Esophagus muscularis mucosa (tissue), 3 donors: ENCODE results near the gene IRAG1.

ENCODE experiments used
- POLR2A ChIP-seq: fragments of 450-650 bp; IDR thresholded peaks from one replicate; pipeline ENCODE4 v1.6.1; 2017; ENCODE audit warnings: antibody characterized with exemption, moderate library complexity, mild to moderate bottlenecking, low read depth
- POLR2AphosphoS5 ChIP-seq, 2 donors: sonication (generic); formaldehyde crosslinking; IDR thresholded peaks; one replicate each; pipeline ENCODE4 v1.6.1; 2017; ENCODE audit warnings: antibody characterized with exemption in 2 of 2
- TF ChIP-seq, protein P1 (sequence below), 3 experiments: fragments of 200-600 bp in 2 of 3; fragments of 450-650 bp in 1 of 3; sonication (generic) in 2 of 3; IDR thresholded peaks; one replicate each; pipeline ENCODE4 v1.5.1; 2017 to 2019; ENCODE audit warnings: antibody characterized with exemption in 3 of 3, mild to moderate bottlenecking in 2 of 3, moderate library complexity in 1 of 3

- TF ChIP-seq POLR2AphosphoS5 (IDR thresholded peaks at IDR 0.05) (peak in 1 of 2 donors; percentile 5), POLR2A (no peak)
- TF ChIP-seq, protein P1, sequence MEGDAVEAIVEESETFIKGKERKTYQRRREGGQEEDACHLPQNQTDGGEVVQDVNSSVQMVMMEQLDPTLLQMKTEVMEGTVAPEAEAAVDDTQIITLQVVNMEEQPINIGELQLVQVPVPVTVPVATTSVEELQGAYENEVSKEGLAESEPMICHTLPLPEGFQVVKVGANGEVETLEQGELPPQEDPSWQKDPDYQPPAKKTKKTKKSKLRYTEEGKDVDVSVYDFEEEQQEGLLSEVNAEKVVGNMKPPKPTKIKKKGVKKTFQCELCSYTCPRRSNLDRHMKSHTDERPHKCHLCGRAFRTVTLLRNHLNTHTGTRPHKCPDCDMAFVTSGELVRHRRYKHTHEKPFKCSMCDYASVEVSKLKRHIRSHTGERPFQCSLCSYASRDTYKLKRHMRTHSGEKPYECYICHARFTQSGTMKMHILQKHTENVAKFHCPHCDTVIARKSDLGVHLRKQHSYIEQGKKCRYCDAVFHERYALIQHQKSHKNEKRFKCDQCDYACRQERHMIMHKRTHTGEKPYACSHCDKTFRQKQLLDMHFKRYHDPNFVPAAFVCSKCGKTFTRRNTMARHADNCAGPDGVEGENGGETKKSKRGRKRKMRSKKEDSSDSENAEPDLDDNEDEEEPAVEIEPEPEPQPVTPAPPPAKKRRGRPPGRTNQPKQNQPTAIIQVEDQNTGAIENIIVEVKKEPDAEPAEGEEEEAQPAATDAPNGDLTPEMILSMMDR (IDR thresholded peaks at IDR 0.05): no peak
Measured at GRCh38 chr11:10666556-10667520, 26.7 kb downstream of the IRAG1 start.
